HG03432 (cell line): ENCODE results near the gene FALEC.

Experiments
- ATAC-seq: cut with Tn5 transposase; IDR thresholded peaks from one replicate; pipeline ENCODE4 v1.9.1; 2021; ENCODE audit warnings: mild to moderate bottlenecking, moderate library complexity; ENCODE audit not compliant: unreplicated experiment

Gene FALEC

GRCh38 chr1:150511985-150512660 lies 3.4 kb upstream of the FALEC start:
- ATAC-seq: no peak

- ATAC-seq: no peak
These were observed 2.7 kb upstream of the FALEC start for GRCh38 chr1:150512846-150513245.

GRCh38 chr1:150513351-150513791 lies 2.2 kb upstream of the FALEC start:
- no peak for ATAC-seq

- no peak for ATAC-seq
These were observed 1.3 kb upstream of the FALEC start for GRCh38 chr1:150514260-150514659.

- ATAC-seq: no peak
These were observed 632 bp upstream of the FALEC start for GRCh38 chr1:150514913-150515327.

GRCh38 chr1:150516050-150516591 lies 569 bp downstream of the FALEC start:
- ATAC-seq: peak; percentile 4

- ATAC-seq: no peak
These were observed 1.1 kb downstream of the FALEC start for GRCh38 chr1:150516616-150517015.

- ATAC-seq: no peak
These were observed 5.8 kb downstream of the FALEC start for GRCh38 chr1:150521196-150521968.

GRCh38 chr1:150525348-150525747 lies 9.8 kb downstream of the FALEC start:
- ATAC-seq: no peak

- no peak for ATAC-seq
These were observed 12.6 kb downstream of the FALEC start for GRCh38 chr1:150528196-150528595.

GRCh38 chr1:150529017-150529416 lies 13.5 kb downstream of the FALEC start:
- no peak for ATAC-seq

- ATAC-seq: no peak
These were observed 15.1 kb downstream of the FALEC start for GRCh38 chr1:150530491-150531159.

- no peak for ATAC-seq
These were observed 17.3 kb downstream of the FALEC start for GRCh38 chr1:150532860-150533259.

- ATAC-seq: no peak
These were observed 18.4 kb downstream of the FALEC start for GRCh38 chr1:150534002-150534401.

GRCh38 chr1:150535511-150536287 lies 20.1 kb downstream of the FALEC start:
- ATAC-seq: no peak

- no peak for ATAC-seq
These were observed 21.5 kb downstream of the FALEC start for GRCh38 chr1:150536836-150537731.

- ATAC-seq: no peak
These were observed 22.5 kb downstream of the FALEC start for GRCh38 chr1:150537732-150538684.

- ATAC-seq: no peak
These were observed 28.1 kb downstream of the FALEC start for GRCh38 chr1:150543500-150544143.
